Activated naive CD4-positive, alpha-beta T cell treated with anti-CD3 and anti-CD28 coated beads for 36 hours (primary cell): ENCODE results near the gene RHAG. TPM values are rescaled to one million over a fixed set of nuclear protein-coding genes. Genes with fewer than 3 reads are reported as not detected.
"Not testable (repeated sequence)": the region's sequence is repeated elsewhere in the genome, so short reads cannot be mapped to it uniquely, and the experiment has no call there.

Experiments used
- CTCF ChIA-PET: fragments of 350-600 bp; sonication (Branson Sonifier 250); formaldehyde crosslinking; loops from one replicate; lab custom pipeline; 2021; ENCODE audit warnings: antibody characterized with exemption; lab: Charles Lee
- DNase-seq: peaks from one replicate; pipeline ENCODE4 v3.0.0-alpha.2; 2020
- H3K27ac Mint-ChIP-seq: one replicate; pipeline ENCODE4 v1.8.0; 2021; ENCODE audit warnings: mild to moderate bottlenecking, mixed read lengths
- H3K27me3 Mint-ChIP-seq: one replicate; pipeline ENCODE4 v1.8.0; 2021; ENCODE audit warnings: low read depth, mixed read lengths
- H3K36me3 Mint-ChIP-seq: one replicate; pipeline ENCODE4 v1.8.0; 2021; ENCODE audit warnings: low read depth, mixed read lengths
- H3K4me1 Mint-ChIP-seq: one replicate; pipeline ENCODE4 v1.8.0; 2021; ENCODE audit warnings: low read depth, mixed read lengths
- H3K4me3 Mint-ChIP-seq: one replicate; pipeline ENCODE4 v1.8.0; 2021; ENCODE audit warnings: mild to moderate bottlenecking, moderate library complexity, mixed read lengths
- H3K9me3 Mint-ChIP-seq: one replicate; pipeline ENCODE4 v1.8.0; 2021; ENCODE audit warnings: mixed read lengths
- intact Hi-C: fragments of 100-400 bp; cut with micrococcal nuclease; formaldehyde crosslinking; loops from one replicate; pipeline ENCODE4 v1.15.1; 2023
- total RNA-seq, 2 experiments: library from RNA; stranded (reverse); gene quantifications; one replicate each; pipeline ENCODE4 v1.2.3, GENCODE V29; 2021

RHAG gene
- total RNA-seq, 2 experiments from 2014 or later: not detected

DNA sequence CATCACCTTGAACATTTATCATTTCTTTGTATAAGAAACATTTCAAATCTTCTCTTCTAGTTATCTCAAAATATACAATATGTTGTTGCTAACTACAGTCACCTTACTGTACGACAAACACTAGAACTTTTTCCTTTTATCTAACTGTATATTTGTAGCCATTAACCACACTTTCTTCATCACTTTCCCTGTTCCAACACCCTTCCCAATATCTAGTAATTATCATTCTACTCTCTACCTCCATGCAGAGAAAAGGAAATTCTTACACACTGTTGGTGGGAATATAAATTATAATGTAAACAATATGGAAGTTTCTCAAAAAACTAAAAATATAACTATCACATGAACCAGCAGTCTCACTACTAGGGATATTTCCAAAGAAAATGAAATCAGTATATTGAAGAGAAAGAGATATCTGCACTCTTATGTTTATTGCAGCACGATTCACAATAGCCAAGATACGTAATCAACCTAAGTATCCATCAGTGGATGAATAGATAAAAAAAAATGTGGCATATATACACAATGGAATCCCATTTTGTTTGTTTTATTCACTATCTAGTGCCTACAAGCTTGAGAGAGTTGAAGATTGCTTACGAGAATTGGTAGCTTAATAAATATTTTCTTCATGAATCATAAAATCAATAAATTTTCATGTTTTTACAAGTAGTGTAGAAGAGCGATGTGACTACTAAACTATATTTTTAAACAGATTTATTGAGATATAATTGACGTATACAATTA lies 2.4 kb downstream of the RHAG start:
- Mint-ChIP-seq H3K36me3 (no peaks in the 10 kb centered on the region), H3K27me3 (peaks cover 4% of the 10 kb centered on the region), H3K4me3 (no peak overlapping the region), H3K27ac (no peak overlapping the region), H3K9me3 (peaks cover 1% of the 10 kb centered on the region), H3K4me1 (no peaks in the 10 kb centered on the region)
- DNase-seq: no peak
- intact Hi-C loops: no loop called here
- CTCF ChIA-PET: no interaction called here

DNA sequence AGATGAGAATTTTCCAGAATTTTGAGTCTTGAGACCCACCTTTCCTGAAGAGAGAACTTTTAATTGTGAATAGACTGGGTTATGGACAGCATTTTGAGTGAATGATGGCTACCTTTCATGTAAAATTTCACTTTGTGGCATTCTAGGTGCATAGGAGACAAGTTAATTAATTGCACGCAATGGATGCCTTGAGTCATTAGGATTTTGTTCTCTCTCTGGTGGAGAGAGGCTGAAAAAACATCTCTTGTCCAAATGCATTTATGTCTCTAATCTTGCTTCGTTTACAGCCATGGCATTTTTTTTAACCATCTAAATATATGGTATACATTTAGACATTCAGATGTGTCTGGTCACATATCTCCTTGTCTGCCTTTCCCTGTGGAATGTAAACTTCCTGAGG lies 3.1 kb downstream of the RHAG start:
- intact Hi-C loops: no loop called here
- Mint-ChIP-seq H3K27me3 (peaks cover 2% of the 10 kb centered on the region), H3K27ac (no peak overlapping the region), H3K4me1 (no peaks in the 10 kb centered on the region), H3K36me3 (no peaks in the 10 kb centered on the region), H3K4me3 (no peak overlapping the region), H3K9me3 (peaks cover 1% of the 10 kb centered on the region)
- no peak for DNase-seq
- CTCF ChIA-PET: no interaction called here

DNA sequence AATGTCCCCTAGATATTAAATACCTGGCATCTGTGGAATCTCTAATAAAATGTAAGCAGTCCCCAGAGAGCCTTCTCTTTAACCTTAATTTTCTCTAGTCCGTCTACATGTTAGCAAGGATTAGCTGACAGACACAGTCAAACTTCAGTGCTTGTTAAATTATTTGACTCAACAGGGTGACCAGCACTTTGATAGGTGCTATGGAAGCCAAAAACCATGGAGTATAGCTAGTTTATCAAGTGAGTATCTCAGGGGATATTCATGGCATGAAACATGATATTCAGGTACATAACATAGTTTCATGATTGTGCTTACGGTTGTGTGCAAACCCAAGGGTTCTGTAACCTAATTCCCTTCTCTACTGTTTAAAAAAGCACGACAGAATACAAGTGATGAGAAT lies 3.9 kb downstream of the RHAG start:
- Mint-ChIP-seq H3K27me3 (peaks cover 2% of the 10 kb centered on the region), H3K4me1 (no peaks in the 10 kb centered on the region), H3K4me3 (no peak overlapping the region), H3K27ac (no peak overlapping the region), H3K36me3 (no peaks in the 10 kb centered on the region), H3K9me3 (peaks cover 1% of the 10 kb centered on the region)
- no peak for DNase-seq
- intact Hi-C loops: no loop called here
- CTCF ChIA-PET: no interaction called here

DNA sequence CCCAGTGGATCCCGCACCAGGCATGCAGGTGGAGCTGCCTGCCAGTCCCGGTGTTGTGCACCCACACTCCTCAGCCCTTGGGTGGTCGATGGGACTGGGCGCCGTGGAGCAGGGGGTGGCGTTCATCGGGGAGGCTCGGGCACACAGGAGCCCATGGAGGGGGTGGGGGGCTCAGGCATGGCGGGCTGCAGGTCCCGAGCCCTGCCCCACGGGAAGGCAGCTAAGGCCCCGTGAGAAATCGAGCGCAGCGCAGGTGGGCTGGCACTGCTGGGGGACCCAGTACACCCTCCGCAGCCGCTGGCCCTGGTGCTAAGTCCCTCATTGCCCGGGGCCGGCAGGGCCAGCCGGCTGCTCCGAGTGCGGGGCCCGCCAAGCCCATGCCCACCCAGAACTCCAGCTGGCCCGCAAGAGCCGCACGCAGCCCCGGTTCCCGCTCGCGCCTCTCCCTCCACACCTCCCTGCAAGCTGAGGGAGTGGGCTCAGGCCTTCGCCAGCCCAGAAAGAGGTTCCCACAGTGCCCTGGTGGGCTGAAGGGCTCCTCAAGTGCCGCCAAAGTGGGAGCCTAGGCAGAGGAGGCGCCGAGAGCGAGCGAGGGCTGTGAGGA lies 7.1 kb downstream of the RHAG start:
- H3K4me3 Mint-ChIP-seq, H3K27me3 Mint-ChIP-seq, intact Hi-C loops, H3K4me1 Mint-ChIP-seq, DNase-seq, H3K27ac Mint-ChIP-seq, H3K9me3 Mint-ChIP-seq, H3K36me3 Mint-ChIP-seq: not testable (repeated sequence)
- CTCF ChIA-PET: interaction anchor here (0.7 kb wide), 1 partner anchor 13 kb away, joined by 3 read pairs; no protein-coding TSS in a partner anchor

DNA sequence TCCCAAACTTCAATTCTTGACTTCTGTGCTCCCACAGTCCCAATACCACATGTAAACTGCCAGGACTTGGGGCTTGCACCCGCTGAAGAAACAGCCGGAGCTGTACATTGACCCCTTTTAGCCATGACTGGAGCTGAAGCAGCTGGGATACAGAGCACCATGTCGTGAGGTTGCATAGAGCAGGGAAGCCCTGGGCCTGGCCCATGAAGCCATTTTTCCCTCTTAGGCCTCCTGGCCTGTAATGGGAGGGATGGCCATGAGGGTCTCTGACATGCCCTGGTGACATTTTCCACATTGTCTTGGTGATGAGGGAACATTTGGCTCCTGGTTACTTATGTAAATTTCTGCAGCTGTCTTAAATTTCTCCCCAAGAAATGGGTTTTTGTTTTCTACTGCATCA lies 9.8 kb downstream of the RHAG start:
- H3K36me3 Mint-ChIP-seq: no peaks in the 10 kb centered on the region
- no peaks in the 10 kb centered on the region for H3K4me1 Mint-ChIP-seq
- H3K4me3 Mint-ChIP-seq: no peak overlapping the region
- DNase-seq: no peak
- peaks cover 2% of the 10 kb centered on the region for H3K27me3 Mint-ChIP-seq
- peaks cover 1% of the 10 kb centered on the region for H3K9me3 Mint-ChIP-seq
- H3K27ac Mint-ChIP-seq: no peak overlapping the region
- CTCF ChIA-PET: no interaction called here
- intact Hi-C loops: no loop called here

DNA sequence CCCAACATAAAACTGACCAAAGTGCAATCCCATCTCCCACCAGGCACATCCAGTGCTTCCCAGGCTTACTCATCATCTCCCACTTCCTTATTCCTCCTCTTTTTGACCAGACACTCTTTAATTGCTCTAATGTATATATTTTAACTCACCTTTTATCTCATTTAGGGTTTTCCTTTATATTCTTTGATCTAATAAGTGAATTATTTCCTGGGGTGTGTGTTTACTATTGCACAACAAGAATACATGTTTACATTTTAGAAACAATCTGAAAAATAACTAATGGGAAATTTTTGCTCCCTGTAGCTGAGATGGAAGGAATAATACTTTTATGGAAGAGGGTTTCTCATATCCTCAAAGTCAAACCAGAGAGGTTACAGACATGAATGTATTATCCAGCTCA lies 18.4 kb downstream of the RHAG start:
- Mint-ChIP-seq H3K36me3 (no peaks in the 10 kb centered on the region), H3K9me3 (no peaks in the 10 kb centered on the region), H3K27me3 (no peaks in the 10 kb centered on the region), H3K4me1 (no peaks in the 10 kb centered on the region), H3K27ac (no peak overlapping the region), H3K4me3 (no peak overlapping the region)
- intact Hi-C loops: no loop called here
- CTCF ChIA-PET: no interaction called here
- no peak for DNase-seq

DNA sequence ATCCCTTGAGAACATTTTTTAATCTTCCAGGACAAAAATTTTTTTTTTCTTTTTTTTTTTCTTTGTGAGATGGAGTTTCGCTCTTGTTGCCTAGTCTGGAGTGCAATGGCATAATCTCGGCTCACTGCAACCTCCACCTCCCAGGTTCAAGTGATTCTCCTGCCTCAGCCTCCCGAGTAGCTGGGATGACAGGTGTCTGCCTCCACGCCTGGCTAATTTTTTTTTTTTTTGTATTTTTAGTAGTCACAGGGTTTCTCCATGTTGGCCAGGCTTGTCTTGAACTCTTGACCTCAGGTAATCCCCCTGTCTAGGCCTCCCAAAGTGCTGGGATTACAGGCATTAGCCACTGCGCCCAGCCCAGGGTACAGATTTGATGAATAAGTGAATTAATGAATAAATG lies 22.5 kb downstream of the RHAG start:
- H3K27me3 Mint-ChIP-seq, intact Hi-C loops, DNase-seq, H3K27ac Mint-ChIP-seq, H3K4me3 Mint-ChIP-seq, H3K4me1 Mint-ChIP-seq, H3K9me3 Mint-ChIP-seq, H3K36me3 Mint-ChIP-seq: not testable (repeated sequence)
- CTCF ChIA-PET: interaction anchor here (2.1 kb wide), 1 partner anchor 82 kb away, joined by 12 read pairs; no protein-coding TSS in a partner anchor

DNA sequence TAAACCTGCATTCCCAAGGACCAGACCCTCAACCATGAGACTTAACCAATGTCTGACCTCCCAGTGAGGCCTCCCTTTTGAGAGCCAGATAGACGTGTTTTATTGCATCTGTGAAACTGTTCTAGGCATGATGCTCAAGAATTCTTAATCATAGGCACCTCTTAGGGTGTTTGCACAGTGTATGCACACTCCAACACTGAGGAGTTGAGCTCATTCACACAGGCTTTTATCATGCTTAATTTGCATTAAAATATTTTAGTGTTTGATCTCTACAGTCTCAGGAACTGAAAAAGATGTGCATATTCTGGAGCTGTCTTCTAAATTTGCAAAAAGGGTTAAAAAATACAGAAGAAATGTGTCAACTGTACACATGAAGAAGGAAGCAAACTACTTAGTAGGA lies 27.4 kb downstream of the RHAG start:
- DNase-seq: no peak
- Mint-ChIP-seq H3K4me1 (no peaks in the 10 kb centered on the region), H3K9me3 (no peaks in the 10 kb centered on the region), H3K27ac (no peak overlapping the region), H3K36me3 (no peaks in the 10 kb centered on the region), H3K27me3 (peaks cover 10% of the 10 kb centered on the region), H3K4me3 (no peak overlapping the region)
- CTCF ChIA-PET: interaction anchor here (2.9 to 4.7 kb wide), 2 partner anchors 76 to 77 kb away, joined by 12 to 91 read pairs; no protein-coding TSS in a partner anchor
- intact Hi-C loops: no loop called here

DNA sequence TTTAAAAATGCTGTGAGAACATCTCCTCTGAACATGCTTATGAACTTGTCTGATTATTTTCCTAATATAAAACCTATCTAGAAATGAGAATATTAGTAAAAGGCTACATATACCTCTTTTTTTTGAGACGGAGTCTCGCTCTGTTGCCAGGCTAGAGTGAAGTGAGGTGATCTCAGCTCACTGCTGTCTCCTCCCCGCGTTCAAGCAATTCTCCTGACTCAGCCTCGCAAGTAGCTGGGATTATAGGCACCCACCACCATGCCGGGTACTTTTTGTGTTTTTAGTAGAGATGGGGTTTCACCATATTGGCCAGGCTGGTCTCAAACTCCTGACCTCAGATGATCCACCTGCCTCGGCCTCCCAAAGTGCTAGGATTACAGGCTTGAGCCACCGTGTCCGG lies 28.4 kb downstream of the RHAG start:
- H3K4me1 Mint-ChIP-seq, H3K9me3 Mint-ChIP-seq, intact Hi-C loops, DNase-seq, H3K36me3 Mint-ChIP-seq, H3K4me3 Mint-ChIP-seq, H3K27me3 Mint-ChIP-seq, H3K27ac Mint-ChIP-seq: not testable (repeated sequence)
- CTCF ChIA-PET: interaction anchor here (0.6 to 4.7 kb wide), 3 partner anchors 12 to 95 kb away, joined by 3 to 91 read pairs (median 10); no protein-coding TSS in a partner anchor

DNA sequence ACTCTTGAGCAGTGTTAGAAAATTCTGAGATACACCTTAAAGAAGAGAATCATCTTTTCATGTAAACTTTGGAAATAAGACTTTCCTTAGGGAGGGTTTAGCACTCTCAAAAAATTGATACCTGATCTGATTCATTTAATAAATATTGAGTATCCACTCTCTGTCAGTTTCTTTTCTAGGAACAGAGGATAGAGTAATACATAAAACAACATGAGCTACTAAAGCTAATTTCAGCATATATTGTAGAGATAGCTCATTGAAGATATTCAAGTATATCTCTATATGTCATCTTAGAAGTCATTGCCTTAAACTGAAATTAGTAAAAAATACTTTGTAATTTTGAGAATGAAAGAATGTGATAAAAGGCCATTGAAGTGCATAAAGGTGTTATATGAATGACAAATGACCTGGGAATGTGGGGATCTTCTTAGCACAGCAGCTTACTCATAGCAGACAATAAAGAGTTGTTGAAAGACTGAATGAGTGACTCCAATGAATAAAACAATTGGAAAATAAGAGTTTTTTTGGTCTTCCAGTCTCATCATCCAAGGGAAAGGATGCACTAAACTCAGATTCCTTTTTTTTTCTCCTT lies 29.2 kb downstream of the RHAG start:
- Mint-ChIP-seq H3K4me1 (no peaks in the 10 kb centered on the region), H3K27ac (no peak overlapping the region), H3K36me3 (no peaks in the 10 kb centered on the region), H3K9me3 (no peaks in the 10 kb centered on the region), H3K4me3 (no peak overlapping the region), H3K27me3 (peaks cover 10% of the 10 kb centered on the region)
- DNase-seq: no peak
- intact Hi-C loops: loop anchor here (1.0 to 2.0 kb wide), 3 partner anchors 75 to 242 kb away; partner anchors contain the start of genes CENPQ and MMUT
- CTCF ChIA-PET: interaction anchor here (0.6 to 4.7 kb wide), 6 partner anchors 11 to 97 kb away, joined by 3 to 91 read pairs (median 6); no protein-coding TSS in a partner anchor

DNA sequence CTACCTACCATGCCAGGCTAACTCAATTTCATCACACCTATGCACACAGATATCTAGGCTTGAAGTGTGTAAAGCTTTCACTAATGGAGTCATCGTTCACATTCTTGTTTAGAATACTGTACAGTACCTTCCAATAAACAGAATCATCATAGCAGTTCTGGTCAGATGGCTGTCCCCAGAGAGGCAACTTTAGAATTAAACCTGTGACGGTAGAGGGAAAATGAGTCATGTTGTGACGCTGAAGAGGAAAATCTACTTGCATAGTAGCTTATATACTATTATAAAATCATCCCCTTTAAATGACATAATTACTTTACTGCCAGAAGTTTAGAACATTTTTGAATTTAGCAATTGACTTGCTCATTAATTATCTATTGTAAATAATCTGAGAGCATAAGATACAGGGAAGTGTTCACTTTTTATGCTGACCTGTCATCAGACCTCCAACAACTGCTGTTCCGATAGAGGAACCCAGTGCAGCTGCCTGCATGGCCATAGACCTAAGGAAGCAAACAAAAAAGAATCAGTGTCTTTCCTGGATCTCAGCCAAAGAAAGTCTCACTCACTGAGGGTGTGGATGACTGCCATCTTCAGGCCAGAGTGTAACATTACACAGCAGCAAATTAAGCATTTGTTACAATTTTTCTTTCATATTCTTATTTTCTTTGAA lies 29.8 kb downstream of the RHAG start:
- Mint-ChIP-seq H3K9me3 (no peaks in the 10 kb centered on the region), H3K4me3 (no peak overlapping the region), H3K27me3 (peaks cover 10% of the 10 kb centered on the region), H3K36me3 (no peaks in the 10 kb centered on the region), H3K4me1 (no peaks in the 10 kb centered on the region), H3K27ac (no peak overlapping the region)
- CTCF ChIA-PET: interaction anchor here (0.6 to 4.7 kb wide), 9 partner anchors 10 to 128 kb away, joined by 3 to 91 read pairs (median 3); partner anchors contain the start of gene C6orf141
- DNase-seq: peak; percentile 26
- intact Hi-C loops: loop anchor here (1.0 to 2.0 kb wide), 3 partner anchors 75 to 242 kb away; partner anchors contain the start of genes CENPQ and MMUT

DNA sequence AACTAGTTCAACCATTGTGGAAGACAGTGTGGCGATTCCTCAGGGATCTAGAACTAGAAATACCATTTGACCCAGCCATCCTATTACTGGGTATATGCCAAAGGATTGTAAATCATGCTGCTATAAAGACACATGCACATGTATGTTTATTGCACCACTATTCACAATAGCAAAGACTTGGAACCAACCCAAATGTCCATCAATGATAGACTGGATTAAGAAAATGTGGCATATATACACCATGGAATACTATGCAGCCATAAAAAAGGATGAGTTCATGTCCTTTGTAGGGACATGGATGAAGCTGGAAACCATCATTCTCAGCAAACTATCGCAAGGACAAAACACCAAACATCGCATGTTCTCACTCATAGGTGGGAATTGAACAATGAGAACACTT lies 32.6 kb downstream of the RHAG start:
- H3K4me3 Mint-ChIP-seq, H3K9me3 Mint-ChIP-seq, intact Hi-C loops, H3K36me3 Mint-ChIP-seq, DNase-seq, H3K4me1 Mint-ChIP-seq, CTCF ChIA-PET, H3K27ac Mint-ChIP-seq: not testable (repeated sequence)
- peaks cover 16% of the 10 kb centered on the region for H3K27me3 Mint-ChIP-seq
